Right lobe of liver (tissue), 4 donors: Measurements from ENCODE around the gene NOTUM.
A peak's percentile ranks its signal among the peaks of the same experiment; 100 is the strongest.

Experiments used
- CTCF ChIP-seq, 4 donors: fragments of 200-600 bp in 3 of 4; fragments of 450-650 bp in 1 of 4; IDR thresholded peaks; one replicate each; pipeline versions ENCODE4 v1.5.1 to v1.8.0; 2016 to 2022; ENCODE audit warnings: antibody characterized with exemption in 4 of 4, mild to moderate bottlenecking in 2 of 4
- POLR2A ChIP-seq: fragments of 450-650 bp; IDR thresholded peaks from one replicate; pipeline ENCODE4 v1.6.1; 2017; ENCODE audit warnings: antibody characterized with exemption, mild to moderate bottlenecking
- donor health status: DM: no; HTN: no; CAD: no.
- donor health status: DM: no; HTN: no; CAD: no.
- donor health status: DM: no; HTN: yes; CAD: no.

- TF ChIP-seq CTCF (IDR thresholded peaks at IDR 0.05): no peak
- peak; percentile 10 for TF ChIP-seq POLR2A
Measured at GRCh38 chr17:81916234-81917001, 44.6 kb downstream of the NOTUM start.
